HG02870 (cell line): ENCODE results near the gene SLC4A5.
A peak's percentile ranks its signal among the peaks of the same experiment; 100 is the strongest.

Experiments
- ATAC-seq: cut with Tn5 transposase; IDR thresholded peaks from one replicate; pipeline ENCODE4 v1.9.1; 2021; ENCODE audit warnings: mild to moderate bottlenecking, moderate library complexity; ENCODE audit not compliant: unreplicated experiment

Gene SLC4A5

DNA sequence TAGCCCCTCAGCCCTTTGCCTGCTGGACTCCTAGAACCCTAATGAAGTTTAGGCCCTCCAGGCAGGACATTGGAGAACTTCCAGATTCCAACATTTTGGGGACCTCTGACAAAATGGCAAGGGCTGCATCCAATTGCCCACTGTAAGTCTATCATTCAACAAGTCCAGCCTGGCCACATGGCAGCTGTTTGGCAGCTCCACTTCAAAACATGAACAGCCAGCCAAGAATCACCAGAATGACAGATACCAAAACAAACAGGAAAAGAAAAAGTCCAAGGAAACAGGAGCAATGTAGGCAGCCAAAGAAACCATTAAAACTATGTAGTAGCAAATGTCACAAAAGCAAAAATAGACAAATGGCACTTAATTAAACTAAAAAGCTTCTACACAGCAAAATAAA lies 25.5 kb downstream of the SLC4A5 start:
- no peak for ATAC-seq

DNA sequence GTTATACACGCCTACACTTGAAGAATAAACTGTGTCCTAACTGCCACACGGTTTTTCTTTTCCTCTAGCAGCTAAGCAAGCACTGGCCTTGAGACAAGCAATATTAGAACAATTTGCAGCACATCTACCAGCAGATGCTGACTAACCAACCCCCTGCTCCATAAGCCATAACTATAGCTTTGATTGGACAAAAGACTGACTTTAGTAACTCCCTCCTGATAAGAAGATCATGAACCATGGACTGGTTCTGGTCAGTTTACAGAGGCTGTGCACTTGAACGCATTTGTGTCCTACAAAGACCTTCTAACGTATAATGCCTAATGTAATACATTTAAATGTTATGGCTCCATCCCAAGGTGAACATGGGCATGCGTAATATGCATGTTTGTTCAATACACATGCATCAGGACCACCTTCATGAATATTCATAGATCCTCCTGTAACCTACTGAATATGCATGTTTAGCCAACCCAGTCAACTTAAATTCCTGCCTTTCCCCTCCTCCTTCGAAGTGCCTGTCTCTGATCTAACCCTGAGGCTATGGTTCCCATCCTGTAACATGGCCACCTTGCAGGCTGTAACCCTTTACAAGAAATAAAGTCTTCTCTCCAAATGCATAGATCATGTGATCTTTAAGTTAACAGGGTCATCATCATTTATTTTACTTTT lies 26.5 kb downstream of the SLC4A5 start:
- ATAC-seq, result no peak

DNA sequence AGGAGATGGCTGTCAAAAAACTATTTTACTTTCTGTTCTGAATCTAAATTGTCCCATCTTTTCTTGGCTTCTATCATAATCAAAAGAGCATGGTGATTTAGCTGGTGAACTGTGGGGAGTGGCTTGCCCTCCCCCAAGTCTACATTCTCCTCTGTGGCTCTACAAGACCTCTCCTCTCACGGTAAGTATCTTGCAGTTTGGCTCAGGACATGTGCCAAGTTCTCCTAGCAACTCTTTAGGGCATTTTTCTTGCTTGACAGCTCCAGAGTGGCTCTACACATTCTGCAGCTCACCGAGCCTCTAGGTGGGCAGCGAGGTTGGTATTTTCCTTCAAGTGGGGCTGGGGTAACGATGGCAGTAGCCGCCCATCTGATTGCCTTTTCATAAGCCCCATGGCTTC lies 29.1 kb downstream of the SLC4A5 start:
- ATAC-seq, result no peak

DNA sequence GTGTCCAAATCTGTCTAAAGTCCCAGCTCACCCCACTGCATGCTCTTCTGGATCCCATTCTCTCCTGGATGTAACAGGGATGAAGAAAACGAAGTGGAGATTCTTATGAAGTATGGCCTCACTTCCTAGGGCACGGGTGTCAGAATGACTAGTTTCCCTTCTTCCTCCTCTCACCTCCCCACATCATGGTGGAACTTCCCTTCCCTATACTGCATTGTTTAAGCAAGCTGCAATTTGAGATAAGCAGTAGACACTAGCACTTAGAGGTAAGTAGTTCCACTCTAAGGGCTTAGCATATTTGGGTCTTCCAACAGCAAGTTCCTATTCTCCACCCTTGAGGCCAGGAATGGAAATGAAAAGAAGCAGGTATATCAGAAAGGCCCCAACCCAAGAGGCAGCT lies 29.7 kb downstream of the SLC4A5 start:
- no peak for ATAC-seq

DNA sequence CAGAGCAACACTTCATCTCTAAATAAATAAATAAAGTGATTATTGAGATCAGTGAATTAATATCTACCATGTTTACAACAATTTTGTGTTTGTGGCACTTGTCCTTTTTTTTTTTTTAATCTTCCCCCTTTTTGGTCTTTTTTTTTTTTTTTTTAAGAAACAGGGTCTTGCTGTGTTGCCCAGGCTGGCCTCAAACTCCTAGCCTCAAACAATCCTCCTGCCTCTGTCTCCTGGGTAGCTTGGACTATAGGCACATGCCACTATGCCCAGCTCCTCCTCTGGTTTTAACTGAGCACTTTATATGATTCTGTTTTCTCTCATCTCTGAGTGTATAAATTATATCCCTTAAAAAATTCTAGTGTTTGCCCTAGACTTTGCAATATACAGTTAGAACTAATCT lies 30.3 kb downstream of the SLC4A5 start:
- ATAC-seq, result no peak

DNA sequence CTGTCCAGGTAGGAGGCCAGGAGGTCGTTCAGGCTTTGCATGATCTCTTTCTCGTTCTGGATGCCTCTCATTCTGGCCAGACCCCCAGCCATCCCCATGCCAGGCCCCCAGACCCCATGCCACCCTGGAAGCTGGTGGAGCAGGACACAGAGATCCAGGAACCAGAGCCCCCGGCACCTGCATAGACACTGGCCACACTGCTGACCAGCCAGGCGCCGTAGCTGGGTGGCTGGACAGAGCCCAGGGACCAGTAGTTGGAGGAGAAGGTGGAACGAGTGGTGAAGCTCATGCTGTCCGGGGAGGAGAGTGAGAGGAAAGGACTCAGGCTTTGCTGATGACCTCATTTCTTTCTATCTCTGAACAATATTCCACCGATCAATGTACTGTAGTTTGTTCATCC lies 35.5 kb downstream of the SLC4A5 start:
- no peak for ATAC-seq

DNA sequence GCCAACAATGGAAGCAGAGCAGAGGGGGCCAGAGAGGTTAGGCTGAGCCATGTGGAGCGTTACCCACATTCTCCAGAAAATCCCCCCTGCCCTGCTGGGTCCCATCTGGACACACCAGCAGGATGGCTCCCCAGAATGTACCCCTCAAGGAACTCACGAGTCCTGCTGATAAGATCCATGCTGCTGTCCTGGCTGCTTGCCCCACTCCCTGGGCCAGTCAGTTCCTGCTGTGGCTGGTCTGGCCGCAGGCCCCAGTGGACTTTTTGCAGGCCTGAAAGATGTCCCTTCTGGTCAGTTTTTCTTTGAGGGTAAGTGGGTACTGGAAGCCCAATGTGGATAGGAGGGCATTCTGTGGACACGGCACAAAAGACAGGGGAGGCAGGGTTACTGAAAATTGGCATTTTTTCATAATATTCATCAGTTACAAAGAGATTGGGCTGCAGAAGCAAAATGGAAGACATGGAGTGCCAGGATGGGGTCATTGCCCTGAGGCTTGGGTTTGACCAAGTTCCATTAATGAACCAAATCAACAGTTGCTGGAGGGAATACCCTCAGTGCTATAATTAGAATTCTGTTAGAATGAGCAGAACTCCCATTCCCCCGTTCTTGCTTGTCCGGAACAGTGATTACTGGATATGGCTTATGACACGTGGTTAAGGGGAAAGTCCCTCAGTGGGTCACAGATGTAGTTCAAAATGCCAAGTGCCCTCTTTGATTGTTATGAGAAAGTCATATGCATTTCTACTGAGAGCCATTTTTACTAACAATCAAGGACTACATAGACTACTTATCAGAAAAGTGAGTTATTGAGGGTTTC lies 38.7 kb downstream of the SLC4A5 start:
- no peak for ATAC-seq

DNA sequence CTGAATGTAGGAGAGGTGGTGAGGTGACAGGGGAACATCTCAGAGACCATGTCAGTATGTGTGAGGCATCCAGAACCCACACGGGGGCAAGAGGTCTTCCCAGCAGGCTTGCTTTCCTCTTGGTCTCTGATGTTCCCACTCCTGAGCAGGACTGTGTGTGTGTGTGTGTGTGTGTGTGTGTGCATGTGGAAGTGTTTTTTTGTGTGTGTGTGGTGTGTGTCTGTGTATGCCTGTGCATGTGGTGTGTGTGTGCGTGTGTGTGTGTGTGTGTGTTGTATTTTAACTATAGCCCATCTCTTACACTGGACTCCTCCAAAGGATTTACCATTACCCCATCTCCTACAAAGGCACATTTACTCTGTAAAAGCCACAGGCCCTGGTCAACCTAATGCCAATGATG lies 40.4 kb downstream of the SLC4A5 start:
- no peak for ATAC-seq

DNA sequence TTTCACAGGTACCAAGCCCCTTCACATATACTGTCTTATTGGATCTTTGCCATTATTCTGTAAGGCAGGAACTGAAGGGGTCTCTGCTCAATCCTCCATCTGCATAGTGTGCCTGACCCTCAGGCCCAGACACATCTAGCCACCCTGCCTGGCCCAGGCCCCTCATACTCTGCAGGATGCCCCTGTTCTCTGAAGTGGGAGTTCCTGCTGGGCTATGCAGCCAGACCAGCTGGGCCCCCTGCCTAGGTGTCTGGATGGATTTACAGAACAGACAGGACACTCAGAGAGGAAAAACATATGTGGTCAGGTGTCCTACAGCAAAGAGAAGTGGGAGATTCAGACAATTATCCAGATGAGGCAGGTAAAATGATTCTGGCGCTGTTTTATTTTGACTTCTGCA lies 42.0 kb downstream of the SLC4A5 start:
- no peak for ATAC-seq

DNA sequence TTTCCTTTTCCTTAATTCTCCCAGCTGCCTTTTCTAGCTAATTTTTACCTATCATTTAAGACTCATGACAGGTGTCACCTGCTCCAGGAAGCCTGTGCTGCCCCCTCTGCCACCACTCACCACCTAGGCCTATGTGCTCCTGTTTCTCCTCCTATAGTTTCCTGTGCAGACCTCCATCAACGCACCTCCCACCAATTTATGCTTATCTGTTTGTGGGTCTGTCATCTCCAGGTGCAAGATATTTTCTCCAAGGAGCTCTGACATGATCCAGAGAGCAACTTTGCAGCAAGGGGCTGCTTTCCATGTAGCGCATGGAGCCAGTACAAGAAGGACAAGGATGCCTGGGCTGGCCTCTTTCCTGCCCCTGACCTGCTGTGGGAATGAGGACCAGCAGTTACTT lies 42.7 kb downstream of the SLC4A5 start:
- ATAC-seq, result no peak

DNA sequence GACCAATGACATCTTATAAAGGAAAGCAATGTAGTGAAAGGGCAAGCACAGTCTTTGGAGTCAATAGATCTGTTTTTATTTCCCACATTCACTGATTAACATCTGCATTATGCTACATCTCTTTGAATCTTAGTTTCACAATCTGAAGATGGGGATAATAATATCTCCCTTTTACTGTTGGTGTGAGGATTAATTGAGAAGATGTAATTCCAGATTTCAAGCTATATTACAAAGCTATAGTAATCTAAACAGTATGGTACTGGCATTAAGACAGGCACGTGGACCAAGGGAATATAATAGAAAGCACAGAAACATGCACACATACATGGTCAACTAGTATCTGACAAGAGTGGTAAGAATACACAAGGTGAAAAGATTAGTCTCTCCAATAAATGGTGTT lies 45.3 kb downstream of the SLC4A5 start:
- no peak for ATAC-seq

DNA sequence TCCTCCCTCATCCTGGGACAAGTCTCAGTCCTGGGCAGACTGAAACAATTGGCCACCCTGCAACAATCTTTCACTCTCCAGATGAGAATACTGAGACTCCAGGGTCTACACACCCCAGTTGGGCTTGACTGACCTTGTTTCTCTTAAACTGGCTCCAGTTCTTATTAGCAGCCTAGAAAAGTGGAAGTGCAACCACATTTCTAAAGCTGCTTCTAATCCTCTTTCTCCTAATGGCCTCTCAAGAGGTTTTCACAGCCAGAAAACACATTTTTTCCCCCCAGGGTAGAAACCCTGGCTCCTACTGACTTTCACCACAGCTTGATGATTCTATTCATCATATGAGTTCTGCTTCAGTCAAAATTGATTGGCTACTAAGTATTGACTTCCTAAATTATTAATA lies 45.8 kb downstream of the SLC4A5 start:
- peak; percentile 76 for ATAC-seq

DNA sequence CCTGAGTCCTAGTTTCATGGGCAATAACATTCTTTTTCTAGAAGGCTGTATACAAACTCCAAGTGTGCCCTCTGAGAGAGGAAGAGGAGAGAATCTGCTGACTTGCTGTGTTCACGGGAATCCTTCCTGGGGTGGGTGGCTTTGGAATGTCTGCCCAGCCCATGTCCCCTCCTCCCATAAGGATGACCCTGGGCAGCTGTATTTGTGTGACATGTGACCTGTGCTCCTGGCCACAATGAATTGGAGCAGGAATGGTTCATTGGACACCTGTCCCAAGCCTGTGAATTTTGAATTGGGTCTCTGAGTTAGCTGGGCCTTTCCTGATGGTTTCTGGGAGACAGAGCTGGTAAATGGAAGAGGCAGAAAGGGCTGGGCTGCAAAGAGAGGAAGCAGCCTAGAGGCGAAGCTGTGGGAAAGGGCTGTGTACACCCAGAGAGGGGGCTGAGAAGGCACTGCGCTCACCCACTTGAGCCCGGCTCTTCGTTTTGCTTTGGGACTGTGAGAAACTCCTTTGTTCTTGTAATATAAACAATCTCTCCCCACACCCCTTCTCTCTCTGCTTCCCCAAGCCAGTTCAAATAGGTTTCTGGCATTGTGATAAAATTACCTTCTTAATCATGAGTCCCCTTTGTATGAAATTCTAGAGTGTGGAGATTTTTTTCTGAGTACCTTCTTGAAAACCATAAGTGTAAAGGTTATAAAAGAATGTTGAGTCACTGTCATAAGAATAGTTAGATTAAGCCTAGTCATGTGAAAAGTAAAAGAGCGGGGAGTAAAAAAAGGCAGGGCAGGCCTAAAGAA lies 49.8 kb downstream of the SLC4A5 start:
- no peak for ATAC-seq

DNA sequence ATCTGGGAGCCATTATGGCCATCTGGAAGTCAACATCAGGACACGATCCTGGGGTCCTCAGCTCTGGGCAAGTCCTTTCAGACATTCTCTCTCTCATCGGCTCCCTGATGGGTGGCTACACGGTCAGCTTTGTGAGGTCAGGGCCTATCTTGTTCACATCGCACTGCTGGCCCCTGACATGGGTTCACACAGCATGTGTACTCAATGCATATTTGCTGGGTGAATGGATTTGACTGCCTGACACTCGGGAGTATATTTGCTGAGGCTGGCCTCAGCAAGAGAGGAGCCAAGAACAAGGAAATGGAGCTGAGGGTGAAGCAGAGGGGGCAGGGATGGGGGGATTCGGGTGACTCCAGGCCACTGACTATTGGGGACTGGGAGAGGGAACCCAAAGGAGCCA lies 50.5 kb downstream of the SLC4A5 start:
- no peak for ATAC-seq

DNA sequence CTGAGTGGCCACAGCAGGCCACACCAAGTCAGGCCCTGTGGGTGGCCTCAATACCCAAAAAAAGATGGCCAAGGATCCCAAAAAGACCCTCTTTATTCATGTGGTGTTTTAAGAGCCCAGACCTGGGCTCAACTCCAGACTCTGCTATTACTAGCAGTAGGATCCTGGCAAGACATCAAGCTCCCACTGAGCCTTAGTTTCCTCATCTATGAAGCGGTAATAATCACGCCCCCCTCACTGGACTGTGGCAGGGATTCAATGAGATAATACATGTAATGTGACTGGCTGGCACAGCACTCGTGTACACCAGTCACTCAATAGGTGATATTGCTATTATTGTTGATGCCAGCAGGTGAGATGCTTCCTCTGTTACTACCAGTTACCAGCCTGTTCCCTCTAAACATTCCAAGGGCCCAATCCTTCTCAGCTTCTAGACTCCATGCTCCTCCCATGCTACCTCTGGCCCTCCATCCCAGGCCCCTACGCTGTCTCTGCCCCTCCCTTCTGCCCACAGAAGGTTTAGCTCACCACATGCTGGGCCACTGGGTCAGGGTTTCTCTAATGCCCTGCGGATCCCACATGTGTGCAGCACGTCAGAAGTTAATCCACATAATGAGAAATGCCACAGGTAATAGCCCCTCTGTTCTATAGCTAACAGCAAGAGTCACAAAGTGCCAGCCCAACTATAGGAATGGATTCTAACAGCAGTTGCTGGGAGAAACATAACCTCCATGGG lies 51.2 kb downstream of the SLC4A5 start:
- ATAC-seq, result no peak

DNA sequence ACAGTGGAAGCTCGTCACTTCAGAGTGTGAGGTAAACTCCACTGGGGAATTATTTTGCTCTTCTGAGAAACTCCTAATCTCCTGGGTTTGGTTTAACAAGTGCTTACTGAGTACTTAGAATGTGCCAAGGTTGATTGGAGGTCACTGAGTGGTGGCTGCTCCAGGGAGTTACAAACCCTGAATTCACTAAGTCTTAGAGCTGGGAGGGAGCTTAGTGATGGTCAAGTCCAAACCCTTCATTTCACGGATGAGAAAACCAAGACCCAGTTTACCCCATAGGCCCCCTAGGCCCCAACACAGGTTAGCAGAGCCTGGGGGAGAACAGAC lies 52.0 kb downstream of the SLC4A5 start:
- no peak for ATAC-seq

DNA sequence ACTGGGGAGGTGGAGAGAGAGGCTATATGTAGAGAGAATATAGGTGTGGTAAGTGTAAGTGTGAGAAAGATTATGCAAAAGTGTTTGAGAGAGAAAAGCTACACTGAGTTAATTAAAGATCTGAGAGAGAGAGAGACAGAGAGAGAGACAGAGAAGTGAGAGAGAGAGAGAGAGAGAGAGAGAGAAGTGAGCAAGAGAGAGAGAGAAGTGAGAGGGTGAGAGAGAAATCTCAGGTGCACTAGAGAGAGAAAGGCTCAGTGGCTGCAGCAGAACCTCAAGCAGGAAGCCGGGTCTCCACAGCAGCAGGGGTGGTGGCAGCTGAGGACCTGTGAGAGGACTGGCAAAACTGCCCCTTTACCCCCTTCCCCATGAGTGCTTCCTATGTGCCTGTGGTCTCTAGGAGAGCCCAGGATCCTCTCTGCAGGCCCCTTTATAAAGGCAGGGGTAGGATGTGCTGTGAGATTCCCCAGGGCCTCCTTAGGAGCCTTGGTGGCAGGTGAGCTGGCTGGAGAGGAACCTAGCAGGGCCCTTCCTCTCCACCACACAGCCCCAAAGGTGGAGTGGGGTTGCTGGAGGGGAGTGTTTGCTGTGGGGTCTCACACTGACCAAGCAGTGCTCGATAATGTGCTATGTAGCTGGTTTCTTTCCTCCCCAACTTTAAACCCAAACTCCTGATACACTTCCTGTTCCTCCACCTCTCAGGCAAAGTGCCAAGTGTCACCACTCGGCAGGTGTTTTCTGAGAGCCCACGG lies 52.6 kb downstream of the SLC4A5 start:
- peak; percentile 61 for ATAC-seq

DNA sequence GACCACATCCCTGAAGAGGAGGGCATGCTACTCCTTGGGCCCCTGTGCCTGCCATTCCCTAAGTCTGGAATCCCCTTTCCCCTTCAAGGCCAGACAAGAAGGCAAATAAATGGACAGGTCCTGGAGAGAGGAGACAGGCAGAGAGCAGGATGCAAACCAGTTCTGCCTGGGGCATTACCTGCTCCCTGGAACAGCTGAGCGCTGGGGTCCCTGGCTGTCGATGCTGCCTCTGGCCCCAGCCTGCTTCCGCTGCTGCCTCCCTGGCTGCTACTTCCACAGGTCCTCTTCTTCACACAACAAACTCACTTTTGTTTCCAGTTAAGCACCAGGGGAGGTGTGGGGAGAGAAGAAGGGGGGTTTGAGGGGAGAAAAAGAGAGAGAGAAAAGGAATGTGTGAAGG lies 53.1 kb downstream of the SLC4A5 start:
- no peak for ATAC-seq

DNA sequence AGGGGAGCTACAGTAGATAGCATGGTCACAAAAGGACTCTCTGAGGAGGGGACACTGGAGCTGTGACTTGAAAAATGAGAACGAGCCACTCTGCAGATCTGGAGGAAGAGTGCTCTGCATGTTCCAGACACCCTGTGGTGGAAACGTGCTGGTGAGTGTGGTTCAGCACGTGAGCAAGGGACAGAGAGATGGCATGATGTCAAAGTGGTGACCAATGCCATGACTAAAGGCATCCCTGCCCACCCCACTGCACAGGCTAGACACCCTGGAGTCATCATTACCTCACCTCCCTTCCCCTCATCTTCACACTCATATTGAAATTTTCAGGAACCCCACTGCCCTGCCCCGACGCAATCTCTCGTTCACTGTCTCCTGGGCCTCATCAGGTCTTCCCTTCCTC lies 56.5 kb downstream of the SLC4A5 start:
- ATAC-seq, result no peak

DNA sequence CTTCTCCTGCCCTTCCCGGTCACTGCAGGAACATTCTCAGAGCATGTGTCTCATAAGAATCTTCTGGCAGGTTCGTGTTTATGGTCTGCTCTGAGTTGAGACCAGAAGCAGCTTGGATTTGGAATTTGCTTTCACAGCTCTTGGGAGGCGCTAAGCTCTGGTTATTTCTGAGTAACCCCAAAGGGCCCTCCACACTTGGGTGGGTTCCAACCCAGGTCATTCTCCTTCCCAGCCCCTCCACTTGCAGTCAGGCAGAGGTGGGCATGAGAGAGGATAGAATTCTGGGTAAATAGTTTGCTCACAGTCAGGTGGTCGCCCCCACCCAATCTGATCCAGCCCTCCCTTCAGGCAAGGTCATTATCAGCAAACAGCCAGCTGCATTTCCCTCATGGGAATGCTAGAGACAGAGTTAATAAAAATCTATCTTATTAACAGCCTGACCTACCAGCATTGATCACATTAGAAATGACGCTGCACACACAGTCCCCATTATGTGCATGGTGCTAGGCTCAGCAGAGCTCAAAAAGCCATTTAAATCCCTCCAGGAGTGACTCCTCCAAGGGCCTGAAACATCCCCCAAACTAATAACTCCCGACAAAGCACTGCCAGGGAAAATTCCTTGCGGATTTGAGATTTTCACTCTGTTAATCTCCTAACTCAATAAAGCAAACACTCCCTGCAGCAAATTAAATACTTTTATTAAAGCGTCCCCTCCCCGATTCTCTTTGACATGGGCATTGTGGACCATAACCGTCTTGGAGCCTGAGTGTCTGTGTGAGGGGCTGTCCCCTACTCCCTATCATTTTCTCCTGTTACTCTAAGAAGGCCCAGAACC lies 61.9 kb downstream of the SLC4A5 start:
- no peak for ATAC-seq
